RPMI8226 (cell line): ENCODE measurements around the gene CRACDL.
A peak's percentile ranks its signal among the peaks of the same experiment; 100 is the strongest.

Experiments
- DNase-seq: peaks from one replicate; pipeline ENCODE4 v3.0.0-alpha.2; 2015

Gene CRACDL, protein sequence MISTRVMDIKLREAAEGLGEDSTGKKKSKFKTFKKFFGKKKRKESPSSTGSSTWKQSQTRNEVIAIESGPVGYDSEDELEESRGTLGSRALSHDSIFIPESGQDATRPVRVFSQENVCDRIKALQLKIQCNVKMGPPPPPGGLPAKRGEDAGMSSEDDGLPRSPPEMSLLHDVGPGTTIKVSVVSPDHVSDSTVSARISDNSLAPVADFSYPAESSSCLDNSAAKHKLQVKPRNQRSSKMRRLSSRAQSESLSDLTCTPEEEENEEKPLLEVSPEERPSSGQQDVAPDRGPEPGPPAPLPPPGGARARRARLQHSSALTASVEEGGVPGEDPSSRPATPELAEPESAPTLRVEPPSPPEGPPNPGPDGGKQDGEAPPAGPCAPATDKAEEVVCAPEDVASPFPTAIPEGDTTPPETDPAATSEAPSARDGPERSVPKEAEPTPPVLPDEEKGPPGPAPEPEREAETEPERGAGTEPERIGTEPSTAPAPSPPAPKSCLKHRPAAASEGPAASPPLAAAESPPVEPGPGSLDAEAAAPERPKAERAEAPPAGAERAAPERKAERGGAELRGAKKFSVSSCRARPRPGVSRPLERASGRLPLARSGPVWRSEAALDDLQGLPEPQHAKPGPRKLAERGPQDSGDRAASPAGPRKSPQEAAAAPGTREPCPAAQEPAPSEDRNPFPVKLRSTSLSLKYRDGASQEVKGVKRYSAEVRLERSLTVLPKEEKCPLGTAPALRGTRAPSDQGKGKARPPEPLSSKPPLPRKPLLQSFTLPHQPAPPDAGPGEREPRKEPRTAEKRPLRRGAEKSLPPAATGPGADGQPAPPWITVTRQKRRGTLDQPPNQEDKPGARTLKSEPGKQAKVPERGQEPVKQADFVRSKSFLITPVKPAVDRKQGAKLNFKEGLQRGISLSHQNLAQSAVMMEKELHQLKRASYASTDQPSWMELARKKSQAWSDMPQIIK

DNA sequence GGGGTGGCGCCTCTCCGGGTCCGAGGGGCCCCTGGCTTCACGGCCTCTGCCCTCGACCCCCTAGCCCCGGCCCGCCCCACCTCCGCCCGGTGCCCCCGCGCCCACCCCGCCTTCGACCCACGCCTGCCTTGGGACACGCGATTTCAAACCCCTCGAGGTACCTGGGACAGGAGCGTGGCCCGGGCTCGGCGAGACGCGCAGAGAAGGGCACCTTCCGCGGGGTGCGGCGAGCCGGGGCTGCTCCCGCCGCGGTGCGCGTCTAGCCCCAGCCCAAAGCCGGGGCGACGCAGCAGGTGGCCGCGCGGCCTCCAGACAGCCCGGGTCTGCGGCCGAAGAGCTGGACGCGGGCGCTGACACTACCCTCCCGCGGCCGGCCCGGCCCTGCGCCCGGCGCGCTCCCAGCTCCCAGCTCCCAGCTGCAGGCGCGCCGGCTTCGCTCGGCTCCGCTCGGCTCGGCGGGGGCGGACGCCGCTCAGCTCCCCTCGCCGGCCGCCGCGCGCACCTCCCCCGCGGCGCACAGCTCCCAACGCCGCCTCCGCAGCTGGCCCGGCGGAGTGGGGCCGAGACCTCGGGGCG is at the start of gene CRACDL:
Gene CRACDL (minus strand): TSS at position 449 of the 576 bp plus-strand sequence. CDS start 89,425 bp downstream, outside the sequence.
- DNase-seq: peak; percentile 14

DNA sequence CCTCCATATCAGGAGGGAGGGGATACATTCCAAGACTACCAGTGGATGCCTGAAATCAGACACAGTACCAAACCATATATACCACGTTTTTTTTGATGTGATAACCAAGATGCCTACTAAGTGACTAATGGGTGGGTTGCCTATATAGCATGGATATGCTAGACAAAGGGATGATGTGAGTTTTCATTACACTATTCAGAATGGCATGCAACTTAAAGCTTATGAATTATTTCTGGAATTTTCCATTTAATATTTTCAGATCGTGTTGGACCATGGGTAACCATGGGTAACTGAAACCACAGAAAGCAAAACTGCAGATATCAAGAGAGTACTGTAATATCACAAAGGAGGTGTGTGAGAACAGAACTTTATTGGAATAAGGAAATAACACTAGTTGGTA is 39.6 kb upstream of the CRACDL start:
- no peak for DNase-seq

DNA sequence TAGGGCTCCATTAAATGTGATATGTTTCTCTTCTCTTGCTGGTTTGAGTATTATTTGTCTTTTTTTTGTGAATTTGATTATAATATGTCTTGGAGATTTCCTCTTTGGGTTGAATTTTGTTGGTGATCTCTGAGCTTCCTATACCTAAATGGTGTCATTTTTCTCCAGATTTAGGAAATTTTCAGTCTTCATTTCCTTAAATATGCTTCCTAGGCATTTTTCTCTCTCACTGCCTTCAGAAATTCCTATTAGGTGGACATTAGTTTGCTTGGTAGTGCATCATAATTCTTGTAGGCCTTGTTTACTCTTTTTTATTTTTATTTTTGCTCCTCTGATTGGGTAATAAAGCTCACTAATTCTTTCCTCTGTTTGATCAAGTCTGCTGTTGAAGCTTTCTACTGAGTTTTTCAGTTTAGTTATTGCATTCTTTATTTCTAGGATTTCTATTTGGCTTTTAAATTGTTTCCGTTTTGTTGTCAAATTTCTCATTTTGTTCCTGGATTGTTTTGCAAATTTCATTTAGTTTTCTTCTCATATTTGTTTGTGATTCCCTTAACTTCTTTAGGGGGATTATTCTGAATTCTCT is 36.6 kb upstream of the CRACDL start:
- no peak for DNase-seq

DNA sequence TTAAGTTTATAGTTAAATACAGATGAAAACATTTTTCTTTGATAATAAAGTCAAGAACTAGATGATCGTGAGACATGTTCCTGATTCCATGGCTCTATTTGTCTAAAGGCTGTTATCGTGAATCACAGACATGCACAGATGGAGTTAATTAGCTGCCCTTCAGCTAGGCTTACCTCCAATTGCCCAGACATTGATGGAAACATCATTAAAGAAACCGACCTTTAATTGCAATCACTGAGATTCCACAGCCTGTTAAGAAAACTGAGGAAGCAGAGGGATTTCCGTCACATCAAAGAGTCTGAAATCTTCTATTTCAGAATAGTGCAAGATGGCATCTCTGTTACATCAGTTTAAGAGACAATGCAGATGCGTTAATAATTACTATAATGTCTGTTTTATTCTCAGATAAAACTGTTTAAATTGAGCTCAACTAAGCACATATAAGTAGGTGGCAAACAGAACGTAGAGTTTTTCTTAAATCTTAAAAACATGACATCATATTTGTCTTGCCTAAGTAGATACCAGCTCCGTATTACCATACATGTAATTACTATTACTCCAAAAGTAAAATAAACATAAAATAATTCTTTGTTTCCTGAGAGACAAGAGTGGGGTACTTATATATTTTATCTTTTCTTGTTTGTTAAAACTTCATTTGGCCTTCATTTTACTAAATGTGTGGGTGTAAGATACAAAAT is 23.9 kb upstream of the CRACDL start:
- no peak for DNase-seq

DNA sequence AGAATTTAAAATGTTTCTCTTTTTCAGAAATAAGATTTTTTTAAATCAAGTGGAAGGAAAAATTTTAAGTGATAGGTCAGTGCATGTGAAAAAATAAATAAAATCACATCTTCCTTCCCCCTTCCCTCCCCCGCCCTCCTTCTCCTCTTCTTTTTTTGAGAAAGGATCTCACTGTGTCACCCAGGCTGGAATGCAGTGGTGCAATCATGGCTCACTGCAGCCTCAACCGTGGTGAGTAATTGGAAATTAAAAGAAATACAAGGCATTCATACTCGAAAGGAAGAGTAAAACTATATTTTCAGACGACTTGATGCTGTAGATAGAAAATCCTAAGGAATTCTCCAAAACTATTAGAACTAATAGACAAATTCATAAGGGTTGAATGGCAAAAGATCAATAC is 16.9 kb upstream of the CRACDL start:
- no peak for DNase-seq

DNA sequence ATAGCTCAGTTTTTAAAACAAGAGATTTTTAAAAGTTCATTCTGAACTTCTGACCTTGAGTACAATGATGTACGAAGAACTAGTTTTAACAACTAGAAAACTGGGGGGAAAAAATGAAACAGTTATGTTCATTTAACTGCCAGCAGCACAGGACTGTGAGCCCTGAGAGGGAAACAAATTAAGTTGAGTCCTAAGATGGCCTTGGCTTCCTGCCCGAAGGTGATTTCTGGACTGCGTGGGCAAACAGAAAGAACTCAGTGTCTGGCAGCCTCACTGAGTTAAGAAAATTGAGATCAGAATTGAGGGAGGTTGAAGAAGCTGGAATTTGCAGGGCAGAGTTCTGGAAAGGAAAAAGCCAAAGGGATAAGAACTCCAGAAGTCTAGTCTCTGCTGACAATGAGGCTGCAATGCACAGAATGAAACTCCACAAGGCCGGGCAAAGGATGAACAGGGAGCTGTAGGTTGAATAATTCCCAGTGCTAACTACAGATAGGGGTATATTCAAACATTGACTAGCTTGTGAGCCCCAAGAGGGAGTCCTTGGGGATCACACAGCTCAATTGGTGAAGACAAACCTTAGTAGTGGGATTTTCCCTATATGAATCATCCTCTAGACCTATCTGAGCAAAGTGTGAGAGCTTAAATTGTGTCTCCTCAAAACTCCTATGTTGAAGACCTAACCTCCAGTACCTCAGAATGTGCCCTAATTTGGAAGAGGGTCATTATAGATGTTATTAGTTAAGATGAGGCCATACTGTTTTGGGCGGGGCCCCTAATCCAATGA is 13.1 kb upstream of the CRACDL start:
- DNase-seq: peak; percentile 15

DNA sequence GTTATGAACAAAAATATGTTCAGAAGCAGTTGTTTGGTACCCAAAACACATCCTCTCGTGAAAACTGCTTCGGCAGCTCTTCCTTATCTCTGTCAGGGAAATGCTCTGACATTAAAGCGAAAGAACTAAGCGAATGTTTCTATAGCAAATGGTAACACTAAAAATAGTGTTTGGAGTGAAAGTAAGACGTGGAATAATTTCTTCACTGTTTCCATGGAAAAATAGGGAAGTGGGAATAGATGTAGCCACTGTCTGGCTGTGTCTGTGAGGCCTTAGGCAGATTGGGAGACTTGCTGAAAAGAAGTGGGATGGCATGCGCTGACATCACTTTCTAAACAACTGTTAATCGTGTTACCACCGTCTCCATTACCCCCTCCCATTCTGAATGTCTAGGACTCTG is 11.5 kb upstream of the CRACDL start:
- no peak for DNase-seq

DNA sequence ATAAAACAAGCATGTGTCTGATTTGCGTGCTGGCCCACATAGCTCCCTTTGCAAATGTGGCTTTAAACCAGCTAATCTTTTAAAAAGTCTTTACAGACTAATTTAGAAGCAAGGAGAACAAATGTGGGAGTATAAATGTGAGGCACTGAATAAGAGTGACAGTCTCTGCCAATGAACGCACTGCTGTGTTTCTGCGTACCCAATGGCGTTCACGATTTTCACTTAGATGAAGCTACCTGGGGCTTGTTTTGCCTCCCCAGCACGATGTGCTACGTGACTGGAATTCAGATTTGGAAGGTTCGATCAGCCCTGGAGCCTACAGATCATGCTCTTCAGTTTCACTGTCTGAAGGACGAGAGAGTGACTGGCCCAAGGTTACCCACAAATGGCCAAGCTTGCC is 10.8 kb upstream of the CRACDL start:
- no peak for DNase-seq

DNA sequence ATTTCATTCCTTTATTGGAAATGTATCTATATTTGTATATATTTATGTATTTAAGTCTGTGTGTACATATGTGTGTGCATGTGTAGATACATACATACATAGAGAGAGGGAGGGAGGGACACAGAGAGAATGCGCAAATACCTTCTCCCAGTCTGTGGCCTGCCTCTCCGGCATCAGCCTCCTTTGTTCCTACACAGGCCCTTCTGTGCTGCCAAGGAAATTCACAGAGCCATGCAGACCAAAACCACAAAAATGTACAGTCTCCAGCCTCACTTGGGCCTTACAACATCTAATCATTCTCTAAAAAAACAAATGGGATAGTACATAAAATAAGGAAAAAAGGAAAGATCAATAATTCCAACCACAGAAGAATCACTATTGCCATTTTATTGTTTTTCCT is 8.8 kb upstream of the CRACDL start:
- DNase-seq: no peak

DNA sequence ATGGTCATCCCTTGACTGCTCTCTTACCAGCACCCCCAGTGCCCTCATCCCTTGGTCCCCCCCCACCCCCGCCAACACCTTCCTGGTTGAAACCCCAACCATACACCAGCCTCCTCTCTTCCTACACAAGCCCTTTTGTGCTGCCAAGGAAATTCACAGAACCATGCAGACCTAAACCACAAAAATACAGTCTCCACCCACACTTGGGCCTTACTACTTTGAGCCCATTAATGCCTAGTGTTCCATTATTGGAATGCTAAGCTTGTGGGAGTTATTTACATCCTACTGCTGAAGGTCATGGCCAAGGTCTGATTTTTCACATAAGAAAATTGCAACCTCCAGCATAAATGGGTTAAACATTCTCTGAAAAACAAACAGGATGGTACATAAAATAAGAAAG is 4.1 kb upstream of the CRACDL start:
- no peak for DNase-seq

DNA sequence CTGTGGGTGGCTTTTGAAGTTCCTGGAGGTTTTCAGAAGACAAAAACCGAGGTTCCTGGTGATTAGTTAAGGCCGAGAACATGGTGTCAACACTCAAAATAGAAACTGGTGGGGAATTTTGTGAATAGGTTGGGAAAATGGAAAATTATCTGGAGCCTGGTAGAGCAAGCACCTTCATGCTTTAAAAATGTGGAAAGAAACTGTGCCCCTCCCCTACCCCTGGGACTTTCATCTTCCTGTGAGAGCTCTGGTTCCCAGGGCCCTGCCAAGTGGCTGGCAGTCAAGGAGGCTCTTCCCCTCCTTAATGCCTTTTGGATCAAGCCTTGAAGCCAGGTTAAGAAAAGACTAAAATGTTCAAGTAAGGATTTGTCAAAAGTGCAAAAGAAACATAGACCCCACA is 1.9 kb upstream of the CRACDL start:
- DNase-seq: no peak

DNA sequence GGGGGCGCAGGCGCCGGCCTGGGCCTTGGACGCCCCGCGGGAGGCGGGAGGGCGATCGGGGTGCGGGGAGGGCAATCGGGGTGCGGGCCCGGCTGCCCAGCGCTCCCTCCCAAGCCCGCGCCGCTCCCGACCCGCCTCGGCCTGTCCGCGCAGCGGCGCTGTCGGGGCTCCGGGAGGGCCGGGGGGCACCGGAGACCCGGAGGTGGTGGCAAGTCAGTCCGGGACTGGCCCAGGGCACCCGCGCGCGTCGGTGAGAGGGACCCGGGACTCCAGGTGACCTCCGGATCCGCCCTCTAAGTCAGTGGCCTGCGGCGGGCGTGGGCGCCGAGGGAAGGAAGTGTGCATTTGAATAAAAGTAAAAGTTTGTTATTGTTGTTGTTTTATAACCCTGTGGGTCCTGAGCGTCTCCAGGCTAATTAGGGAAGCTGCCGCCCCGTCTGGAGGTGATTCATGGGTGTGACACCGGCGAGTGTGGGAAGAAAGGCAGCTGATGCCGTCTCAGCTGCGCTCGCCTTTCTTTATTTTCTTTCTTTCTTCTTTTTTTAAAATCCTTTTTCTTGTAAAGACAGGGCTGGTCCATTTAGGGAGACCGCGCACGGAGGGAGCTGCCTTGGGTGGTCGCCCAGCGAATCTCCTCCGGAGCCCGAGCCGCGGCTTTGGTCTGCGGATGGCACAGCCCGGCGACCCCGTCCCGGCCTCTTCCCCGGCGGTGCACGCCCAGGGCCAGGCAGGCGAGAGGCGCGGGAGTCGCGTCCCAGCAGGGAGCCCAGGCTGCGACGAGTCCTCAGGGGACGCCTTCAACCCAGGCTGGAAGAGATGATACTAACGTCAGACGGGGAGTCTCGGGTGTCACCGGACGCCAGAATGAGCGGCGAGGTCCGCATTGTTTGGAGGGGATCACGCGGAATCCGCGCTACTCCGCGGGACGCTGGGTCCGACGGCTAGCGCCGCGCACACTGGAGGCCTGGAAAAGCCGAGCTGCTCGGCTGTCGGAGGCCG is 627 bp upstream of the CRACDL start:
- DNase-seq: no peak

DNA sequence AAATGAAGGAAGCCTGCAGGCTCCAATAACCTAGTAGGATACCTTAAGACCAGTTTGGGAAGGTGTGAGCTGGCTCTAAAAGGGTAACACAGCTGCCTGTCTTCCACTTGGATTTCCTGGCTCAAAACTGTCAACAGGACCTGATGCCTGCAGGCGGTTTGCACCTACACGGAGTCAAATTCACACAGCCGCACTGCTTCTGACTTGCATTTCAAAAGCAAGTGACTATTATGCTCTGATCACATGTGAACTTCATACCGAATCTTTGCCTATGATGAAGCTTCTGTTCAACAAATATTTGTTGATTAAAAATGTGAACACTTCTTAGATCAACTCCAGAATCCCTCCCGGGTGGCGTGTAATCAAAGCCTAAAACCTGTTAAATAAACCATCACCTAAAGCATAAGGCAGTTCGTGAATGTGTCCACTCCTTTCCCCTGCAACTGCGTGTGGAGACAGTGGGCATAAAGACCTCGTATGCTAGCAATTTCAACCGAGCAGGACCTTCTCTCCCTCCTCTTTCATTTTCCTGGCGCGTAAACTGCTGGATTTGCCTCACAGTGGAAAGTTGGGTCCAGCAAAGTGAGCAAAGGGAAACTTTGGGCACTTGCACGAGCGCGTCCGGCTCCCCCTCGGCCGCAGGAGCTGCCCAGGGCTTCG is 784 bp downstream of the CRACDL start:
- no peak for DNase-seq

DNA sequence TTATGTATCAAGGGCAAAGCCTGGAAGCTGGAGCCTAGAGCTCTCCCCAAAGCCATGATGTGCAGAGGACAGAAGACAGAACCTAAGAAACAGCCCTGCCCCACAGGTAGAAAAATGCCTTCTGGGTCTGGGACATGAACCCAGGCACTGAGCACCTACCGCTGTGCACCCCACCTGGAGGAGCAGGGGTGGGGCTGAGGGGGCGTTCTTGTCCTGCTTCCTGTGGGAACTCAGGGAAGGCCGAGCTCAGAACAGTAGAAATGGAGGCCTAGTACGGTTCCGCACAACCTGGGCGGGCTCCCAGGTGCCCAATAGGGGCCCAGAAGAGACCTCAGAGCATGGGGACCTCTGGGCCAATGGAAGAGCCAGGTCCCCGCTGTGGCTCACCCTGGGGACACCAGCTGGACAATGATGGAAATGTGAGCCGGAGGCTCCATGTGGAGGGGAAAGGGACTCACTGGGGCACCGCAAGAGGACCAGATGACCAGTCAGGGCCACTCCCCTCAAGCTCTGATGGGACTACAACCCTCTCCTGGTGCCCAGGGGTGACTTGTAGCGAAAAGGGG is 3.2 kb downstream of the CRACDL start:
- no peak for DNase-seq

DNA sequence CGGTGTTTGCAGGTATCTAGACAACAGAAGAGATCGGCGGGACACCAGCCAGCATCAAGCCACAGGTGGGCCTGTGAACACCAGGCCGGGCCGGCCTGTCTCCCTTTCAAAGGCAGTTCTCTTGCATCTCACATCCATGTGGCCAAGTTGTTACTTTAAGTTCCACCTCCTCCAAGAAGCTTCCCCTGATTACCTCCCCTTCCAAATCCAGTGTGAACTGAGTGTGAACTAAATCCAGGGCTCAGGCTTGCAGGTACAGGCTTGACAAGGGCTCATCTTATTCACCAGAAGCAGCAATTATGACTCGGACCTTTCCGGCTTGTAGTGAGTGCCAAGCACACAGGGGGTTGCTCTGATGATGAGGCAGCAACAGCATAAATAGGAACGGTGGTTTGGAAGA is 3.9 kb downstream of the CRACDL start:
- DNase-seq: no peak

DNA sequence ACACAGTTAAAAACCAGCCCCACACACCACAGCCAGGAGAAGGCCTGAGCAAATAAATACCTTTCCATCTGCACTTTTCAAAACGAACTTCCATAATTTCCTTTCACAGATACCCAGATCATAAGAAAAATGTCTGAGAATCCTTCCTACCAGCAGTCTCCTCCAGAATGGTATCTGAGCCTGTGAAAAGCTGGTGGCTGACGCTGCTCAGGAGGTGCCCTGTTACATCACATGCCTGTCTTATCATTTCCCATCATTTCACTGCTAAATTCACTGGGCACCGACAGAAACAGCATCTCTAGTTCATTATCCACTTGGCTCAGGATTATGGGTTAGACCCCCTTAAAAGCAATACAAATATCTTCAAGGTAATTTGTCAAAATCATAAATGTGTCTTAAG is 4.4 kb downstream of the CRACDL start:
- DNase-seq: no peak

DNA sequence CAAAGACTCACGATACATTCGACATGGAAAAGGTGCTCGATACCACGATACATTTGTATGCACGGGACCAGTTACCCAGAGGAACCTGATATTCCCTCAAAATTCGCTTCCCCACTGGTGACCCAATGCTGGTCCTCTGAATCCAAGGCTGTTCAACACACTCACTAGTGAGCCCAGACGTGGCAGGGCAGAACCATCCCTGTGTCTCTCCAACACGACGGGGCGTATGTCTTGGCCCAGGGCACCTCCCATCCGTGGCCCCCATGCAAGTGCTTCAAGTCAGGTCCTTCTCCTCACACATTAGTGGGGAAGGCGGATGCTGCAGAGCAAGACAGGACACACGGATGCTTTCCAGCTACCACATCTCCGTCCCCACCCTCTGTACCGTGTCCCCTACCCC is 6.1 kb downstream of the CRACDL start:
- no peak for DNase-seq

DNA sequence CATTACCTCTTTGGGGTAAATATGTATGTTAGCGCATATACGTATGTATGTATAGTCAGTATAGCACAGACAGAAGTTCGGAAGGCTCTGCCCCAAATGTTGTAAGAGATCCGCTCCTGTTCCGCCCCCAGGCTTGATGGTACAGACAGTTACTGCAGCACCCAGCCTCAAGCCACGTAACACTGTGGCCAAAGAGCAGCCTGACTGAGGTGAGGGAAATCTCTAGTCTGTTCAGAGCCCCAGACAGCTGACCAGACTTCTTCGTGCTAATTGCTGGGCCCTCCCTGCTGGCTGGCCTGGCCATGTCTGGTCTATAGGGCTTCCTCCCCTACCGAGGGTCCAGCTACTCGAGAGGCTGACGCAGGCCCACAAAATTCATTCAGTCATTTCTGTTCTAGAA is 7.8 kb downstream of the CRACDL start:
- DNase-seq: no peak

DNA sequence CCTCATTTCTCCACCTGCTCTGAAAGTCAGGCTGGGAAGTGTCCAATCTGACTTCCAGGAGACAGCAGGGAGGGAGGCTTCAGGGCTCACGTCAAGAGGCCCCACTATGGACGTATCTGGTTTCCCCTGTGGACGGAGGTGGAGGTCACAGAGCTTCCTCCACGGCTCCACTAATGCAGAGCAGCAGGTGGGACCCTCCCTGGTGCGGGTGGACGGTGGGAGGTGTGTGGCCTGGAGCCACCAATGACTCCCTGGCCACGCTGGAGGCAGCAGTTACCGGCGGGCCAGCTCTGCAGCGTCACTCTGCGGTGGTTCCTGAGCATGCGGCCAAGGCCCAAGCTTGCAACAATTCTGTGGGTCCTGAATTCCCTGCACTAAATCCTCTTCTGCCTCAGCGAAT is 9.0 kb downstream of the CRACDL start:
- DNase-seq: no peak

DNA sequence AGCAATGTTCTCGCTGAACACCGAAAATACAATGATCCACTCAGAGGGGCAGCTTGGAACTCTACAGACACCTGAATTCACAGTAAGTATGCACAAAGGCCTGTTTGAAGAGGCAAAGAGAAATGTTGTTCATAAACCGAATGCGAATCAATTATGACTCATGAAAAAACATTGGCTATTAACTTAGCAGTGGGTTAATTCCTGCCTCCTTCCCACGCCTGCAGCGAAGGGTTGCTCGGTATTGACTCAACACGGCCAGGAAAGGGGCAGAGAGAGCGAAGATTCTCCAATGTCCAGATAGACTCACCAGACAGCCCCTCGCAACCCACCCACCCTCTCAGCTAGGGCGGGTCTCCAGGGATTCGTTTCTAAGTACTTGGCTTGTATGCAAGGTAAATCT is 9.4 kb downstream of the CRACDL start:
- DNase-seq: no peak
